Tibial nerve (tissue), 4 donors: ENCODE data around the gene TLE1. TPM values are rescaled to one million over a fixed set of nuclear protein-coding genes. Genes with fewer than 3 reads are reported as not detected.

Experiments used
- DNase-seq, 2 donors: peaks; one replicate each; pipeline ENCODE4 v3.0.0-alpha.2; 2019; ENCODE audit warnings: low spot score in 2 of 2
- H3K27ac ChIP-seq, 4 donors: fragments of 200-600 bp; sonication (generic) in 3 of 4; one replicate each; pipeline ENCODE4 v1.5.1; 2017 to 2019; ENCODE audit warnings: mild to moderate bottlenecking in 1 of 4
- H3K27me3 ChIP-seq, 2 donors: fragments of 200-600 bp; sonication (generic) in 1 of 2; one replicate each; pipeline versions ENCODE4 v1.5.1 to v1.6.0; 2017 to 2019
- H3K36me3 ChIP-seq, 3 donors: fragments of 200-600 bp; sonication (generic); one replicate each; pipeline ENCODE4 v1.5.1; 2018 to 2019
- H3K4me1 ChIP-seq, 4 donors: fragments of 200-600 bp; sonication (generic) in 3 of 4; one replicate each; pipeline ENCODE4 v1.5.1; 2017 to 2019
- H3K4me3 ChIP-seq, 4 donors: fragments of 200-600 bp; sonication (generic) in 3 of 4; one replicate each; pipeline ENCODE4 v1.5.1; 2017 to 2019; ENCODE audit warnings: mild to moderate bottlenecking in 1 of 4, moderate library complexity in 1 of 4
- H3K9me3 ChIP-seq, 4 donors: fragments of 200-600 bp; sonication (generic) in 3 of 4; one replicate each; pipeline ENCODE4 v1.5.1; 2017 to 2019
- EP300 ChIP-seq, 2 donors: sonication (generic); formaldehyde crosslinking; IDR thresholded peaks; one replicate each; pipeline ENCODE4 v1.6.1; 2017; ENCODE audit warnings: antibody characterized with exemption in 2 of 2, mild to moderate bottlenecking in 1 of 2
- POLR2A ChIP-seq, 2 donors: fragments of 450-650 bp; IDR thresholded peaks; one replicate each; pipeline ENCODE4 v1.6.1; 2017; ENCODE audit warnings: antibody characterized with exemption in 2 of 2, mild to moderate bottlenecking in 2 of 2, moderate library complexity in 2 of 2
- WGBS, 2 donors: methylation state at CpG; one replicate each; pipeline ENCODE4 v1.1.5; 2018; 5-methylcytosine and 5-hydroxymethylcytosine counted together
- total RNA-seq, 4 donors: library from RNA; depleted of rRNA; stranded (reverse); fragments of >200 nt; gene quantifications; one replicate each; pipeline ENCODE4 v1.1.0, GENCODE V29; 2016
- TF ChIP-seq, protein P1 (sequence below), 5 experiments: fragments of 200-600 bp in 3 of 5; fragments of 450-650 bp in 2 of 5; sonication (generic) in 3 of 5; IDR thresholded peaks; one replicate each; pipeline ENCODE4 v1.5.1; 2016 to 2019; ENCODE audit warnings: antibody characterized with exemption in 5 of 5, mild to moderate bottlenecking in 3 of 5, moderate library complexity in 2 of 5

TLE1 gene
- total RNA-seq, 4 donors from 2014 or later: 81.8 to 107 (median 94.7) TPM

DNA sequence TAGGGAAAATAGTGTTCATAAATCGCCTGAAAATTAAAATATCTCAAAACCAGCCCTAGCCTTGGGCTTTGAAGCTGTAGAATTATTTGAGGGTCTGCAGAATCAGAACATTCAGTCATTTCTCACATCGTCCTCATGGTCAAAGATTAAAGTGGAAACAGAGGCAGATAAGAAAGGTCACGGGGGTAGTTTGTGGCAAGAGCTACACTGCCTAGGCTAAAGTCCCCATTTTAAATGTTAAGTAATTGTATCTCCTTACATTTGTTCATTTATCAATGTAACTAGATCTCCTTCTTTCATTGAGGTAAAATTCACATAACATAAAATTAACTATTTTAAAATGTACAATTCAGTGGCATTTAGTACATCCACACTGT lies 139.2 kb downstream of the TLE1 start:
- no peak for DNase-seq
- WGBS, 2 donors: 61 to 78% methylated on average over 3 of the region's 3 CpGs
- no peaks in the 10 kb centered on the region for H3K9me3 ChIP-seq
- no peak overlapping the region for H3K4me3 ChIP-seq
- H3K4me1 ChIP-seq: peaks cover 0 to 31% (median 5%) of the 10 kb centered on the region in 4 donors
- H3K36me3 ChIP-seq: no peaks in the 10 kb centered on the region
- no peaks in the 10 kb centered on the region for H3K27me3 ChIP-seq
- no peak overlapping the region for H3K27ac ChIP-seq
- no peak for TF ChIP-seq POLR2A (IDR thresholded peaks at IDR 0.05)
- TF ChIP-seq, protein P1, sequence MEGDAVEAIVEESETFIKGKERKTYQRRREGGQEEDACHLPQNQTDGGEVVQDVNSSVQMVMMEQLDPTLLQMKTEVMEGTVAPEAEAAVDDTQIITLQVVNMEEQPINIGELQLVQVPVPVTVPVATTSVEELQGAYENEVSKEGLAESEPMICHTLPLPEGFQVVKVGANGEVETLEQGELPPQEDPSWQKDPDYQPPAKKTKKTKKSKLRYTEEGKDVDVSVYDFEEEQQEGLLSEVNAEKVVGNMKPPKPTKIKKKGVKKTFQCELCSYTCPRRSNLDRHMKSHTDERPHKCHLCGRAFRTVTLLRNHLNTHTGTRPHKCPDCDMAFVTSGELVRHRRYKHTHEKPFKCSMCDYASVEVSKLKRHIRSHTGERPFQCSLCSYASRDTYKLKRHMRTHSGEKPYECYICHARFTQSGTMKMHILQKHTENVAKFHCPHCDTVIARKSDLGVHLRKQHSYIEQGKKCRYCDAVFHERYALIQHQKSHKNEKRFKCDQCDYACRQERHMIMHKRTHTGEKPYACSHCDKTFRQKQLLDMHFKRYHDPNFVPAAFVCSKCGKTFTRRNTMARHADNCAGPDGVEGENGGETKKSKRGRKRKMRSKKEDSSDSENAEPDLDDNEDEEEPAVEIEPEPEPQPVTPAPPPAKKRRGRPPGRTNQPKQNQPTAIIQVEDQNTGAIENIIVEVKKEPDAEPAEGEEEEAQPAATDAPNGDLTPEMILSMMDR (IDR thresholded peaks at IDR 0.05): no peak
- no peak for TF ChIP-seq EP300 (IDR thresholded peaks at IDR 0.05)

- Histone ChIP-seq H3K36me3 (no peaks in the 10 kb centered on the region), H3K4me3 (no peak overlapping the region), H3K27ac (no peak overlapping the region), H3K4me1 (peaks cover 0 to 31% (median 5%) of the 10 kb centered on the region in 4 donors), H3K27me3 (no peaks in the 10 kb centered on the region), H3K9me3 (no peaks in the 10 kb centered on the region)
- 79 to 80% methylated on average over 6 of the region's 6 CpGs for WGBS, 2 donors
- TF ChIP-seq POLR2A (IDR thresholded peaks at IDR 0.05) (no peak), EP300 (IDR thresholded peaks at IDR 0.05) (no peak)
- TF ChIP-seq, protein P1 (IDR thresholded peaks at IDR 0.05): no peak
- DNase-seq: no peak
Measured at GRCh38 chr9:81549500-81550206, 139.7 kb downstream of the TLE1 start.

DNA sequence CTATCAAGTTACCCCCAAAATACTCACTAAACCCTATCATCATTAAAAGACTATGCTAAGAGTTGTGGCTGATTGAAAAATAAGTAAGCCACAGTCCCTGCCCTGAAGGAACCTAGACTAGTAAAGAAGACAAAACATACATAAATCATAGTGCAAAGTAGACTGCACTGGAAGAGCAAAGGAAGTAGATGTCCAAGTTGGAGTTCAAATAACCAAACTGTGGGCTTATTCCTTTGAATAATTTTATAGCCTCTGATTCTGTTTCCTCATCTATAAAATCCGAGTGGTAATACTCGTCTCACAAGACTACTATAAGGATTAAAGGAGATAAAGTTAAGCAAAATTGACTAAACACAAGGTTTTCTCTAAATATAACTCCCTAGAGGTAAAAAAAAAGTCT lies 140.4 kb downstream of the TLE1 start:
- Histone ChIP-seq H3K27ac (no peak overlapping the region), H3K4me1 (peaks cover 0 to 31% (median 5%) of the 10 kb centered on the region in 4 donors), H3K36me3 (no peaks in the 10 kb centered on the region), H3K9me3 (no peaks in the 10 kb centered on the region), H3K27me3 (no peaks in the 10 kb centered on the region), H3K4me3 (no peak overlapping the region)
- no peak for DNase-seq
- WGBS, 2 donors: 85 to 99% methylated on average over 2 of the region's 2 CpGs
- TF ChIP-seq, protein P1 (IDR thresholded peaks at IDR 0.05): no peak
- no peak for TF ChIP-seq POLR2A (IDR thresholded peaks at IDR 0.05)

GRCh38 chr9:81546489-81546888 lies 142.9 kb downstream of the TLE1 start:
- TF ChIP-seq, protein P1 (IDR thresholded peaks at IDR 0.05): no peak
- TF ChIP-seq EP300 (IDR thresholded peaks at IDR 0.05): no peak
- no peak for TF ChIP-seq POLR2A (IDR thresholded peaks at IDR 0.05)
- H3K4me1 ChIP-seq: peaks cover 0 to 14% (median 0%) of the 10 kb centered on the region in 4 donors
- WGBS, 2 donors: 19 to 24% methylated on average over 4 of the region's 4 CpGs
- no peak for DNase-seq
- H3K4me3 ChIP-seq: no peak overlapping the region
- H3K27me3 ChIP-seq: no peaks in the 10 kb centered on the region
- no peaks in the 10 kb centered on the region for H3K36me3 ChIP-seq
- H3K27ac ChIP-seq: no peak overlapping the region
- no peaks in the 10 kb centered on the region for H3K9me3 ChIP-seq

GRCh38 chr9:81543695-81544094 lies 145.7 kb downstream of the TLE1 start:
- TF ChIP-seq, protein P1 (IDR thresholded peaks at IDR 0.05): no peak
- TF ChIP-seq POLR2A (IDR thresholded peaks at IDR 0.05): no peak
- TF ChIP-seq EP300 (IDR thresholded peaks at IDR 0.05): no peak
- no peak for DNase-seq
- no peaks in the 10 kb centered on the region for H3K9me3 ChIP-seq
- no peaks in the 10 kb centered on the region for H3K27me3 ChIP-seq
- peaks cover 0 to 13% (median 0%) of the 10 kb centered on the region in 4 donors for H3K4me1 ChIP-seq
- H3K4me3 ChIP-seq: no peak overlapping the region
- H3K27ac ChIP-seq: no peak overlapping the region
- WGBS, 2 donors: 81 to 84% methylated on average over 1 of the region's 1 CpG
- H3K36me3 ChIP-seq: no peaks in the 10 kb centered on the region
